ENCODE results near the gene BCAN. TPM values are rescaled to one million over a fixed set of nuclear protein-coding genes. Genes with fewer than 3 reads are reported as not detected.
A peak's percentile ranks its signal among the peaks of the same experiment; 100 is the strongest.

Gene BCAN
- total and polyA plus RNA-seq, 2 of the 8 experiments (the other 6 are each of a cell fraction or from before 2014, with no cell fraction given), result 4.5 to 24.0 TPM

GRCh38 chr1:156705321-156705917 is 63.5 kb downstream of the BCAN start, which contains the start of gene CRABP2:
Gene CRABP2, minus strand, starts transcription at chr1:156705583. Its CDS starts 137 bp downstream, at chr1:156705446.
- H3K18ac ChIP-seq (ENCODE audit: extremely low read depth, low read length), result peak within 1 kb of the TSS; percentile 97
- H3K4me1 ChIP-seq (replicated peaks in 1 of 4; ENCODE audit: control insufficient read depth in 3 of 4, insufficient read depth in 4 of 4, low read length in 3 of 4), result peaks cover 27 to 53% (median 41%) of the 10 kb centered on the region in 4 experiments
- H3K79me1 ChIP-seq (ENCODE audit: low read depth, low read length), result peaks cover 4% of the 10 kb centered on the region; the same call in 1 of the 2 replicates
- peak in 1 of 2 experiments; percentile 64 for DNase-seq (ENCODE audit: low read depth in 1 of 2, low spot score in 2 of 2)
- H3K23me2 ChIP-seq (ENCODE audit: low read depth, low read length), result peaks cover 31% of the 10 kb centered on the region; the same call in 1 of the 2 replicates
- no peak within 1 kb of the TSS for H3K23ac ChIP-seq (ENCODE audit: insufficient read length)
- H4K8ac ChIP-seq (ENCODE audit: extremely low read depth, insufficient read depth, low read length), result peak within 1 kb of the TSS; percentile 85
- H2AK5ac ChIP-seq (ENCODE audit: low read depth, low read length), result 0 out of 2 replicates have a peak within 1 kb of the TSS, but pooled peaks have one; percentile 45
- 5% methylated on average over 23 of the region's 42 CpGs; no CpG with 5 or more reads in 1 of the 2 experiments for WGBS, 2 experiments (ENCODE audit: extremely low coverage in 1 of 2, insufficient coverage in 1 of 2, insufficient read length in 1 of 2, insufficient replicate concordance in 2 of 2, low coverage in 1 of 2, low lambda C conversion rate in 2 of 2, missing lambda C conversion rate in 1 of 2)
- H3K14ac ChIP-seq (ENCODE audit: insufficient read length), result no peak within 1 kb of the TSS
- ChIA-PET CTCF (ENCODE audit: partially characterized antibody) (interaction anchor here (0.6 to 66.0 kb wide), 20 partner anchors 0 to 406 kb away, joined by 3 to 4284 read pairs (median 3); partner anchors contain the start of genes BCAN, CRABP2, INSRR and ISG20L2), POLR2A (ENCODE audit: partially characterized antibody) (interaction anchor here (0.6 to 16.9 kb wide), 24 partner anchors 9 to 1482 kb away, joined by 3 to 530 read pairs (median 6); partner anchors contain the start of genes ISG20L2, METTL25B, MRPL24 and NES)
- H2AFZ ChIP-seq (ENCODE audit: low read length), result no peak within 1 kb of the TSS
- peak within 1 kb of the TSS; percentile 81; the same call in 1 of the 2 replicates for H2BK15ac ChIP-seq (ENCODE audit: low read length)
- peaks cover 3 to 17% (median 8%) of the 10 kb centered on the region in 4 experiments for H3K36me3 ChIP-seq (ENCODE audit: control insufficient read depth in 2 of 4, insufficient read depth in 4 of 4, low read length in 3 of 4)
- H2BK20ac ChIP-seq (ENCODE audit: low read length), result peak within 1 kb of the TSS; percentile 95
- peak within 1 kb of the TSS; percentile 80 for H3K4ac ChIP-seq (replicated peaks; ENCODE audit: insufficient read length, low read depth, low read length)
- H2BK12ac ChIP-seq (ENCODE audit: low read depth, low read length), result peak within 1 kb of the TSS; percentile 96; the same call in 1 of the 2 replicates
- H4K91ac ChIP-seq (replicated peaks; ENCODE audit: insufficient read length, low read length), result peak within 1 kb of the TSS; percentile 99
- peaks cover 7 to 24% of the 10 kb centered on the region in 2 experiments; a peak in 2 of 4 replicates for H3K79me2 ChIP-seq (ENCODE audit: control insufficient read depth in 1 of 2, insufficient read depth in 2 of 2, low read length in 2 of 2)
- H3K56ac ChIP-seq (replicated peaks; ENCODE audit: insufficient read length, low read depth, low read length), result peak within 1 kb of the TSS; percentile 83
- peak within 1 kb of the TSS; percentile 46 to 60 (median 55); a peak in 6 of 7 replicates for H3K9ac ChIP-seq (replicated peaks in 1 of 4; ENCODE audit: extremely low read depth in 1 of 4, low read depth in 3 of 4, low read length in 3 of 4)
- peaks cover 0 to 19% (median 8%) of the 10 kb centered on the region in 4 experiments; a peak in 4 of 7 replicates for H3K27me3 ChIP-seq (replicated peaks in 1 of 4; ENCODE audit: control insufficient read depth in 3 of 4, extremely low read depth in 1 of 4, insufficient read depth in 3 of 4, low read length in 3 of 4)
- no peak for FAIRE-seq
- H2BK120ac ChIP-seq (replicated peaks; ENCODE audit: low read depth, low read length), result peak within 1 kb of the TSS; percentile 45
- peak within 1 kb of the TSS; percentile 77 to 94 for H3K4me2 ChIP-seq (ENCODE audit: insufficient read depth in 1 of 2, low read depth in 2 of 2, low read length in 2 of 2)
- H3K9me3 ChIP-seq (ENCODE audit: insufficient read depth in 2 of 2, low read depth in 1 of 2, low read length in 1 of 2), result no peaks in the 10 kb centered on the region
- H2BK5ac ChIP-seq (ENCODE audit: low read depth, low read length), result peak within 1 kb of the TSS; percentile 99
- H3K27ac ChIP-seq (ENCODE audit: low read depth, low read length), result peak within 1 kb of the TSS; percentile 79
- peaks cover 6 to 14% of the 10 kb centered on the region in 2 experiments for H4K20me1 ChIP-seq (replicated peaks in 1 of 2; ENCODE audit: control insufficient read depth in 1 of 2, insufficient read depth in 2 of 2, low read length in 2 of 2)
- peak within 1 kb of the TSS; percentile 50 to 80 (median 70) for H3K4me3 ChIP-seq (ENCODE audit: extremely low read depth in 1 of 4, insufficient read depth in 2 of 4, low read depth in 3 of 4, low read length in 4 of 4)
- peak within 1 kb of the TSS; percentile 95 for H4K5ac ChIP-seq (ENCODE audit: insufficient read length, low read depth, low read length)
- TF ChIP-seq PHF8 (conservative IDR thresholded peaks at IDR 0.05; ENCODE audit: low read depth, low read length) (no peak; the same call in 1 of the 2 replicates), SP1 (IDR thresholded peaks at IDR 0.05; ENCODE audit: low read depth, low read length) (no peak), CTBP2 (IDR thresholded peaks at IDR 0.05; ENCODE audit: borderline replicate concordance, insufficient read depth, insufficient read length, low read length) (no peak), BACH1 (IDR thresholded peaks at IDR 0.05; ENCODE audit: low read length) (peak; percentile 31; the same call in 1 of the 2 replicates), TBP (IDR thresholded peaks at IDR 0.05; ENCODE audit: low read depth, low read length) (peak; percentile 78), SIN3A (conservative IDR thresholded peaks at IDR 0.05 in 1 of 2, IDR thresholded peaks at IDR 0.05 in 1 of 2; ENCODE audit: low read depth in 1 of 2, low read length in 2 of 2) (no peak), FOSL1 (IDR thresholded peaks at IDR 0.05; ENCODE audit: insufficient read depth, low read depth, low read length) (no peak), MAX (IDR thresholded peaks at IDR 0.05) (no peak), CHD2 (IDR thresholded peaks at IDR 0.05; ENCODE audit: low read length) (no peak), RAD21 (IDR thresholded peaks at IDR 0.05 in 1 of 2, conservative IDR thresholded peaks at IDR 0.05 in 1 of 2; ENCODE audit: low read depth in 2 of 2, low read length in 2 of 2) (no peak), POU5F1 (IDR thresholded peaks at IDR 0.05; ENCODE audit: low read depth, low read length) (no peak)

Measured in H1 (cell line).